GM21717 (cell line): ENCODE measurements around the gene MEFV.
A peak's percentile ranks its signal among the peaks of the same experiment; 100 is the strongest.
"Not testable (repeated sequence)": the region's sequence is repeated elsewhere in the genome, so short reads cannot be mapped to it uniquely, and the experiment has no call there.

ENCODE experiments used
- ATAC-seq: cut with Tn5 transposase; IDR thresholded peaks from one replicate; pipeline ENCODE4 v1.9.1; 2021; ENCODE audit warnings: mild to moderate bottlenecking, moderate library complexity; ENCODE audit not compliant: unreplicated experiment

Gene MEFV

GRCh38 chr16:3270718-3271117, 14.3 kb upstream of the MEFV start:
- ATAC-seq: not testable (repeated sequence)

- ATAC-seq: no peak
These were observed 11.9 kb upstream of the MEFV start for GRCh38 chr16:3268294-3268693.

GRCh38 chr16:3266873-3267537, 10.6 kb upstream of the MEFV start:
- no peak for ATAC-seq

GRCh38 chr16:3264137-3265036, 8.0 kb upstream of the MEFV start:
- peak; percentile 82 for ATAC-seq

- no peak for ATAC-seq
These were observed 6.1 kb upstream of the MEFV start for GRCh38 chr16:3262517-3262916.

GRCh38 chr16:3259836-3260235, 3.4 kb upstream of the MEFV start:
- ATAC-seq: no peak

GRCh38 chr16:3256866-3257465, 533 bp upstream of the MEFV start:
- ATAC-seq: no peak

GRCh38 chr16:3254309-3254708, 2.1 kb downstream of the MEFV start:
- ATAC-seq: no peak

GRCh38 chr16:3252967-3253366, 3.5 kb downstream of the MEFV start:
- no peak for ATAC-seq

GRCh38 chr16:3249451-3249850, 7.0 kb downstream of the MEFV start:
- no peak for ATAC-seq

- no peak for ATAC-seq
These were observed 7.4 kb downstream of the MEFV start for GRCh38 chr16:3249020-3249419.

GRCh38 chr16:3248596-3248995, 7.8 kb downstream of the MEFV start:
- no peak for ATAC-seq

- ATAC-seq: no peak
These were observed 9.6 kb downstream of the MEFV start for GRCh38 chr16:3246876-3247275.

GRCh38 chr16:3246002-3246401, 10.4 kb downstream of the MEFV start:
- ATAC-seq: no peak

- ATAC-seq: no peak
These were observed 12.6 kb downstream of the MEFV start for GRCh38 chr16:3243882-3244281.

GRCh38 chr16:3242709-3243108, 13.7 kb downstream of the MEFV start:
- no peak for ATAC-seq

GRCh38 chr16:3241761-3242160, 14.7 kb downstream of the MEFV start:
- no peak for ATAC-seq

- no peak for ATAC-seq
These were observed 20.4 kb downstream of the MEFV start for GRCh38 chr16:3235856-3236669.

- ATAC-seq: peak; percentile 86
These were observed 21.4 kb downstream of the MEFV start, which contains the start of gene ZNF200 for GRCh38 chr16:3234857-3235561. Gene ZNF200, minus strand, starts transcription at chr16:3235158. Its CDS starts 1,403 bp downstream, at chr16:3233755.

- no peak for ATAC-seq
These were observed 21.9 kb downstream of the MEFV start for GRCh38 chr16:3234543-3234856.
